NCI-H1092 (cell line): Measurements from ENCODE around the gene MZB1.
"Not testable (repeated sequence)": the region's sequence is repeated elsewhere in the genome, so short reads cannot be mapped to it uniquely, and the experiment has no call there.

Source experiments
- DNase-seq: peaks from one replicate; lab custom pipeline; 2025; lab: John Stamatoyannopoulos, UW

Gene MZB1

DNA sequence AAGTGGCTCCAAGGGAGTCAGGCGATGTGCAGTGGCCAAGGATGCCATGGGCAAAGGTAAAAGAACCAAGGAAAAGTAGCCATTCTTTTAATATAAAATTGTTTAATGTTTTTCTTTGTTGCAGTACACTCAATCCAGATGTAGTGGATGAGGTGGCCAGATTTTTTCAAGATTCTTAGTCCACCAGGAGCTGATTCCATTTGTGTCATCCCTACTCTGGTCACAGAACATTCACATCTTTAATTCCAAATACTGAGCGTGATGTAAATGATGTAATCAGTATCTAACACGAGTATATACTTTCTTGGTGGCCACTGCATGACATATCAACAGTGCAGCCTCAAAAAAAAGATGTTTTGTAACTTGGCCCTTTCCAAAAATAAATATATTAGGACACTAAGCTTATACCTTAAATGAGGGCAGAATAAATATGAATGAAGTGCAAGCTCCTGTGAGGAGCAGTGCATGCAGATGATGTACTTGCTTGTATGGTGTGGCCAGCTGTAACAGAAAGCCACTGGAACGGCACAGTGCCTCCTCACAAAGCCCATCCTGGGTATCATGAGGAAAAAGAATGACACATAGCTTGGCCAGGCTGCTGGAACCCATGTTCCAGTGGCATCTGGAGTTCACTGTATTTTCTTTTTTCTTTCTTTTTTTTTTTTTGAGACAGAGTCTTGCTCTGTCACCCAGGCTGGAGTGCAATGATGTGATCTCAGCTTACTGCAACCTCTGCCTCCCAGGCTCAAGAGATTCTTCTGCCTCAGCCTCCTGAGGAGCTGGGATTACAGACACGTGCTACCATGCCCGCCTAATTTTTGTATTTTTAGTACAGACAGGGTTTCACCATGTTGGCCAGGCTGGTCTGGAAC, 20.6 kb upstream of the MZB1 start:
- DNase-seq = no peak

DNA sequence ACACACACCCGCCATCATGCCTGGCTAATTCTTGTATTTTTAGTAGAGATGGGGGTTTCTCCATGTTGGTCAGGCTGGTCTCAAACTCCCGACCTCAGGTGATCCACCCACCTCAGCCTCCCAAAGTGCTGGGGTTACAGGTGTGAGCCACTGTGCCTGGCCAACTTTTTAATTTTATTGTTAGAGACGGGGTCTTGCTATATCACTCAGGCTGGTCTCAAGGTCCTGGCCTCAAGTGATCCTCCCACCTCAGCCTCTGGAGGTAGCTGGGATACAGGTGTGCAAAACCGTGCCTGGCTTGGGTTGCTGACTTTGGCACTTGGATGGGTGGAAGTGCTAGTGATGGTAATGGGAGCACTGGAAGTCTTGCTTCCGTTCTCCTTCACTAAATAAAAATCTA, 19.4 kb upstream of the MZB1 start:
- not testable (repeated sequence) for DNase-seq

DNA sequence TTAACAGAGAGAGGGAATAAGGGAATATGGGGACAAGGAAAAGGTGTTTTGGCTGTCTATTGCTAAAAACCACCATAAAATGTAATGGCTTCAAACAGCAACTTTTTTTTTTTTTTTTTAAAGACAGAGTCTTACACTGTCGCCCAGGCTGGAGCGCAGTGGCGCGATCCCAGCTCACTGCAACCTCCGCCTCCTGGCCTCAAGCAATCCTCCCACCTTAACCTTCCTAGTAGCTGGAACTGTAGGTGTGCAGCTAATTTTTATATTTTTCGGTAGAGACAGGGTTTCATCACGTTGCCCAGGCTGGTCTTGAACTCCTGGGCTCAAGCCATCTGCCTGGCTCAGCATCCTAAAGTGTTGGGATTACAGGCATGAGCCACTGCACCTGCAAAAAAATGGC, 18.5 kb upstream of the MZB1 start:
- DNase-seq = no peak

DNA sequence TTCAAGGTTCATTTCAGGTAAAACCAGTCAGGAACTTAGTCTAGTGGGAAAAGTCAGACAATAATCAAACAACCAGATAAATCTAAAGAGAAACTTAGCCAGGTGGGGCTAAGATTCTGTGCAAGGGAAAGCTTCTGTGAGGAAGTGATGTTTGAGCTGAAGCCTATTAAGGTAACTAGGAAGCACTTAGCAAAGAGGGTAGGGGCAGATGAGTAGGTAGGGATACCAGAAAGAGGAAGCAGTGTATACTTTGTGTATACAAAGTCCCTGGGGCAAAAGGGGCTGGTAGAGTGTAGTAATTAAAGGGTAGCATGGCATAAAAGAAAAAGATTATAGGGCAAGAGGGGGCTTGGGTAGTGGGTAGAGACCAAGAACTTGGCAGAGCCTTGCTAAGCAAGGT, 17.8 kb upstream of the MZB1 start:
- no peak for DNase-seq

GRCh38 chr5:139406963-139407362, 17.2 kb upstream of the MZB1 start:
- no peak for DNase-seq

GRCh38 chr5:139404484-139404840, 14.7 kb upstream of the MZB1 start:
- DNase-seq = no peak

- DNase-seq = peak; percentile 89
Measured at GRCh38 chr5:139403787-139404483, 14.2 kb upstream of the MZB1 start, which contains the start of gene SPATA24. Gene SPATA24, minus strand, starts transcription at chr5:139404089. Its CDS starts 29 bp downstream, at chr5:139404060.

GRCh38 chr5:139403418-139403786, 13.7 kb upstream of the MZB1 start:
- DNase-seq = no peak

- no peak for DNase-seq
Measured at GRCh38 chr5:139402561-139403158, 12.9 kb upstream of the MZB1 start.

- no peak for DNase-seq
Measured at GRCh38 chr5:139401546-139401945, 11.8 kb upstream of the MZB1 start.

GRCh38 chr5:139399501-139400121, 9.9 kb upstream of the MZB1 start:
- DNase-seq = no peak

- no peak for DNase-seq
Measured at GRCh38 chr5:139397921-139398320, 8.2 kb upstream of the MZB1 start.

- DNase-seq = no peak
Measured at GRCh38 chr5:139396691-139397090, 7.0 kb upstream of the MZB1 start.

DNA sequence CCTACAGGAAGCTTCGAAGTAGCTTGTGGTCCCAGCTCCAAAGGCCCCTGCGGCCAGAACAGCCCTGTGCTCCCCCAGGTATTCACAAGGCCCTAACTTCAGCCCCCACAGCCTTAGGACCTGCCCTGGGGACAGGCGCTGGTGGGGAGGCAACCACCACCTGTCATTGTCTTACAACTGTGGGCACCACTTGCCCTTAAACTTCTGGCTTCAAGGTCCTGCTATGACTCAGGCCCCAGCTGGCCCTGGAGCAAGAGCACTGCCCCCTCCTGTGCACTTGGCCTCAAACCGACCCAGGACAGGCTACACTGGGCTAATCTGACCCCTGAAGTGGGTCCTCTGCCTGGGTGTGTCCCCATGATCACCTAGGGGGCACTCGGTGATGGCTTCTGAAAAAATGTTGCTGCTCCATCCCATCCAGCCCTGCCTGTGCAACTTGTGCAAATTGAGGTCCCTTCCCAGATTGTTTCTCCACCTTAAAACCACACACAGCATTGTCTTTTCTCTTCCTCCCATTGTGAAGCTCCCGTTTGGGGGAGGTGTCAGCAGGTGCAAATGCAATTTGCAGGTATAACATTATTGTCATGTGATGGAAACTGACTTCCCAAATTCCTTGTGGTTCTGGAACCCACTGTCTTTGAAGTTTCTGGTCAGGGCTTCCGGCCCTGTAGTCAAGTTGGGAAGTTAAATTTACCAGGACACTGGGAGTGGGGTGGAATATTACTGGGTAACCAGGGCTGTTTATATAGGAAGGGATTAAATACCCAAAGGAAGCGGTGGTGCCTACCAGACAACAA, 6.3 kb upstream of the MZB1 start:
- DNase-seq = no peak

- DNase-seq = no peak
Measured at GRCh38 chr5:139394654-139395566, 5.2 kb upstream of the MZB1 start, which contains the start of gene PROB1. Gene PROB1, minus strand, starts transcription at chr5:139395104. Its CDS starts 23 bp downstream, at chr5:139395081.

DNA sequence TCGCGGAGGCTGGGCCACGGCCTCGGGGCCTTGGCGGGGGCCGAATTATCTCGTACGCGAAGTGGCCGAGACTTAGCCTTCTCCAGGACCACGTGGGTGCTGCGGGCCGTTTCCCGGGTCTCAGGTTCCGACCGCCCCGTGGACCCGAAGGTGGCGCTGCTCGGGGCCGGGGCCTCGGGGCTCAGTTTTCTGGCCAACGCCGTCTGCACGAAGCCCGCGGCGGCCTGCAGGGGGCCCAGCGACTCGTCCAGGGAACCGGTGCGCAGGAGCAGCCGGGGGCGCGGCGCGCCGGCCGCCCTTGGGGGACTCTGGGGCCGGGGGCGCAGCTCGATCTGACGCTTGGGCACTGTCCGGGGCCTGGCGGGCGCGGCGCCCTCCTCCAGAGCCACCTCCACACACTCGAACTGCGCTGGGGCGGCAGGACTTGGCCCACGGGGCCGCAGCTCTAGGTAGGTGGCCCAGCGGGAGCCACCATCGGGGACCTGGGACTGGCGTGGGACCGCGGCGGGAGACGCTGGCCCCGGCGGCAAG, 4.5 kb upstream of the MZB1 start:
- DNase-seq = no peak

GRCh38 chr5:139393497-139394122, 3.9 kb upstream of the MZB1 start:
- no peak for DNase-seq

DNA sequence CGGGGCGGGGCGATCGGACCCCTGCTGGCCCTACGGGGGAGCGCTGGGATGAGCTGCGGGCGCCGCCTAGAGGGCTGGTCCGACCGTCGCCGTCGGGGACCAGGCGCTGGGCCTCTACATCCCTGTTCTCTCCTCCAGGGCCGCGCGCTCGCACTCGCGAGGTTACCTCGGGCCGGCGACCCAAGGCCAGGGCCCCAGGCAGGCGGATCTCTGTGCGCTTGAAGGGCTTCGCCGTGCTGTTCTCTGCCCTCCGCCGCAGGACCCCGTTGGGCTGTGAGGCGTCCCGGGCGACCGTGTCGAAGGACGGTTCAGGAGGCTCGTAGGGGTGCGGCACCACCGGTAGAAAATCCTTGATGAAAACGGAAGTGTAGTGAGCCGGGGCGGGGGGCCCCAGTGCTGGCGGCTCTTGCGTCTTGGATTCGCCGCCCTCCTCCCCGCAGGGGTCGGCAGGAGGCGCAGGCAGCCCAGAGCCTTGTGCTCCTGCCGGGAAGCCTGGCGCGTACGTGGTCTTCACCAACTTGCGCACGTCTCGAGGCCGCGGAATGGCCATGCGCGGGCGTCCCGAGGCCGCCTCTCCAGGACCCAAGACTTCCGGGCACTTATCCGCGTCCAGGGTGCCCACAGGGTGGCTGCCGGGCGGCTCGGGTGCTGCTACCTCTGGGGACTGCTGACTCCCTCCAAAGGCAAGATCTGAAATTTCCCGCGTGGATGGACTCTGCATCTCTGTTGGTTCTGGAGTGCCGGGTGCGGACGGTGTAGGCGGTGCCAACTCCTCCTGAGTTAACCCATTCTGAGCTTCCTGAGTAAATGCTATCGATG, 3.2 kb upstream of the MZB1 start:
- no peak for DNase-seq

DNA sequence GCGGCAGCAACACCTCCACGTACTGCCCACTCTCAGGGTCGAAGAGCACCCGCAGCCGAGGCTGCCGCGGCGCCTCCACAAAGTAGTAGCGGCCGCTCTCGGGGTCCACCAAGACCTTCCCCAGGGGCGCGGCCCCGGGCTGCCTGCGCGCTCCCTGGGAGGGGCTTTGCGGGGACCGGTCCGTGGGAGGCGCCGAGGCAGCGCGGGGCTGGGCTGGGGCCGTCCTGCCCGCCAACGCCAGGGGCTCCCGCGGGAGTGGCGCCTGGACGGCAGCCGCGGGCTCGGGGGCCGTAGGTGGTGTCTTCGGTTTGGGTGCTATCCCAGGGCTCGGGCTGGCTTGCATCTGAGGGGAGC, 2.6 kb upstream of the MZB1 start:
- DNase-seq = no peak
